ENCODE measurements around the gene TMEM151B.
A peak's percentile ranks its signal among the peaks of the same experiment; 100 is the strongest.

TMEM151B gene

GRCh38 chr6:44233567-44234100 is 36.6 kb upstream of the TMEM151B start:
- DNase-seq = no peak

- DNase-seq = no peak
Observed at GRCh38 chr6:44234101-44235025, 35.9 kb upstream of the TMEM151B start.

- DNase-seq = no peak
Observed at GRCh38 chr6:44235269-44235668, 35.0 kb upstream of the TMEM151B start.

GRCh38 chr6:44235891-44236516 is 34.2 kb upstream of the TMEM151B start:
- DNase-seq = no peak

- no peak for DNase-seq
Observed at GRCh38 chr6:44237021-44237812, 33.0 kb upstream of the TMEM151B start.

- DNase-seq = peak; percentile 57
Observed at GRCh38 chr6:44237813-44238433, 32.3 kb upstream of the TMEM151B start.

- no peak for DNase-seq
Observed at GRCh38 chr6:44238687-44239350, 31.4 kb upstream of the TMEM151B start.

GRCh38 chr6:44243345-44243744 is 26.9 kb upstream of the TMEM151B start:
- no peak for DNase-seq

- no peak for DNase-seq
Observed at GRCh38 chr6:44245391-44245911, 24.8 kb upstream of the TMEM151B start.

GRCh38 chr6:44245912-44246662 is 24.2 kb upstream of the TMEM151B start:
- DNase-seq = peak; percentile 71

- peak; percentile 59 for DNase-seq
Observed at GRCh38 chr6:44246663-44247337, 23.4 kb upstream of the TMEM151B start, which contains the start of gene HSP90AB1. Gene HSP90AB1, plus strand, starts transcription at chr6:44247101. Its CDS starts 1,529 bp downstream, at chr6:44248630.

- DNase-seq = peak; percentile 92
Observed at GRCh38 chr6:44247338-44248302, 22.6 kb upstream of the TMEM151B start.

GRCh38 chr6:44248579-44248978 is 21.7 kb upstream of the TMEM151B start:
- no peak for DNase-seq

- DNase-seq = no peak
Observed at GRCh38 chr6:44249082-44249748, 21.0 kb upstream of the TMEM151B start.

- DNase-seq = no peak
Observed at GRCh38 chr6:44250067-44250717, 20.1 kb upstream of the TMEM151B start.

- no peak for DNase-seq
Observed at GRCh38 chr6:44250718-44251123, 19.5 kb upstream of the TMEM151B start.

Measured in activated gamma-delta T cell (primary cell).